Smooth muscle cell (in vitro differentiated cells): ENCODE data around the gene GPR119. TPM values are rescaled to one million over a fixed set of nuclear protein-coding genes. Genes with fewer than 3 reads are reported as not detected.

Experiments
- DNase-seq: peaks from one replicate; lab custom pipeline; 2025; ENCODE audit not compliant: unreplicated experiment; lab: John Stamatoyannopoulos, UW
- H2AFZ ChIP-seq: fragments of 200-600 bp; sonication (generic); 2 replicates; pipeline ENCODE4 v1.6.0; 2016; ENCODE audit warnings: antibody characterized with exemption, low read depth, mild to moderate bottlenecking
- H3F3A ChIP-seq: fragments of 200-600 bp; sonication (generic); 2 replicates; pipeline ENCODE4 v1.6.0; 2017; ENCODE audit warnings: antibody characterized with exemption, low read depth
- H3K27ac ChIP-seq: fragments of 200-600 bp; sonication (generic); 2 replicates; pipeline ENCODE4 v1.5.1; 2016; ENCODE audit warnings: low read depth, mild to moderate bottlenecking
- H3K27me3 ChIP-seq: fragments of 200-600 bp; sonication (generic); 2 replicates; pipeline ENCODE4 v1.6.1; 2016; ENCODE audit warnings: low read depth, mild to moderate bottlenecking
- H3K36me3 ChIP-seq: fragments of 200-600 bp; sonication (generic); 2 replicates; pipeline ENCODE4 v1.5.1; 2016; ENCODE audit warnings: low read depth
- H3K4me1 ChIP-seq: fragments of 200-600 bp; sonication (generic); 2 replicates; pipeline ENCODE4 v1.5.1; 2016; ENCODE audit warnings: low read depth
- H3K4me2 ChIP-seq: fragments of 200-600 bp; sonication (generic); 2 replicates; pipeline ENCODE4 v1.6.0; 2016; ENCODE audit warnings: mild to moderate bottlenecking
- H3K4me3 ChIP-seq: fragments of 200-600 bp; sonication (generic); 2 replicates; pipeline ENCODE4 v1.5.1; 2016; ENCODE audit warnings: mild to moderate bottlenecking
- H3K79me2 ChIP-seq: fragments of 200-600 bp; sonication (generic); 2 replicates; pipeline ENCODE4 v1.6.0; 2016; ENCODE audit warnings: low read depth, mild to moderate bottlenecking
- H3K9ac ChIP-seq: fragments of 200-600 bp; sonication (generic); 2 replicates; pipeline ENCODE4 v1.6.0; 2016; ENCODE audit warnings: low read depth
- H3K9me3 ChIP-seq: fragments of 200-600 bp; sonication (generic); replicated peaks from 2 replicates; pipeline ENCODE4 v1.5.1; 2016; ENCODE audit warnings: low read depth
- H4K20me1 ChIP-seq: fragments of 200-600 bp; sonication (generic); 2 replicates; pipeline ENCODE4 v1.6.0; 2016; ENCODE audit warnings: low read depth
- CTCF ChIP-seq: fragments of 200-600 bp; sonication (generic); IDR thresholded peaks from 2 replicates; pipeline ENCODE4 v1.5.1; 2017; ENCODE audit warnings: borderline replicate concordance, mild to moderate bottlenecking, antibody characterized with exemption; ENCODE audit not compliant: insufficient read depth, poor library complexity, severe bottlenecking
- WGBS: methylation state at CpG from one replicate; pipeline ENCODE4 v1.1.7; 2016; ENCODE audit warnings: low lambda C conversion rate; 5-methylcytosine and 5-hydroxymethylcytosine counted together
- polyA plus RNA-seq: library from polyadenylated mRNA; unstranded; fragments of >200 nt; fragmentation: Nextera tagmentation; extraction: Ambion mirVana; gene quantifications from 2 replicates; pipeline ENCODE4 v1.2.1, GENCODE V29; 2016
- total RNA-seq: library from RNA; depleted of rRNA; stranded (reverse); fragments of >200 nt; gene quantifications from 2 replicates; pipeline ENCODE4 v1.2.3, GENCODE V29; 2014

GPR119 gene
- total and polyA plus RNA-seq, 2 experiments from 2014 or later = not detected

GRCh38 chrX:130401415-130402207, 16.1 kb upstream of the GPR119 start, which contains the start of gene RBMX2:
RBMX2 (plus strand) TSS chrX:130401987; CDS start chrX:130402033, 46 bp downstream.
- Histone ChIP-seq H2AFZ (peak within 1 kb of the TSS; percentile 56), H3K4me2 (peak within 1 kb of the TSS; percentile 80), H4K20me1 (no peaks in the 10 kb centered on the region), H3K27me3 (peaks cover under 1% of the 10 kb centered on the region), H3K4me1 (no peaks in the 10 kb centered on the region), H3K4me3 (peak within 1 kb of the TSS; percentile 76), H3K27ac (peak within 1 kb of the TSS; percentile 17), H3K9ac (peak within 1 kb of the TSS; percentile 69), H3K9me3 (no peaks in the 10 kb centered on the region), H3F3A (no peaks in the 10 kb centered on the region), H3K36me3 (no peaks in the 10 kb centered on the region), H3K79me2 (peaks cover 12% of the 10 kb centered on the region)
- DNase-seq = peak; percentile 6
- no peak for TF ChIP-seq CTCF
- 42% methylated on average over 40 of the region's 47 CpGs for WGBS

DNA sequence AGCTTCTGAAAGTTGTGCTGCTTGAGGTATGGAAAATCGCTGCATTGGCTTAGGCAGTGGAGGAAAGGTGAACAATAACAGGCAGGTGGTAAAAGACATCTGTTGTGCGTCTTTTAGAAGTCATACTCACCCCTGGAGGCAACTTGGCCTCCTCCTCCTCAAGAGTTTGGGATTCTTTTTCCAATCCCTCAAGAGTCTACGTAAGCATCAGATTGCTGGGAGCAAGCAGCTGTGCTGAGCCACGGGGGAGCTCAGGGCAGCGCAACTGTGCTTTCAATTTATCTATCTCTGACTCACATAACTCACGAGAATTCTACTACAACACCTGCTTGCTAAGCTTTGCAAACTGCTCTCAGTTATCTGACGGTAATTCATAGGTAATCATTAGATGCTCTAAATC, 9.9 kb upstream of the GPR119 start:
- Histone ChIP-seq H3F3A (no peaks in the 10 kb centered on the region), H2AFZ (no peak overlapping the region), H3K27ac (no peak overlapping the region), H3K79me2 (no peaks in the 10 kb centered on the region), H3K9ac (no peak overlapping the region), H4K20me1 (no peaks in the 10 kb centered on the region), H3K9me3 (no peaks in the 10 kb centered on the region), H3K4me1 (no peaks in the 10 kb centered on the region), H3K27me3 (peaks cover 16% of the 10 kb centered on the region), H3K4me2 (no peak overlapping the region), H3K4me3 (no peak overlapping the region), H3K36me3 (no peaks in the 10 kb centered on the region)
- TF ChIP-seq CTCF = no peak
- no peak for DNase-seq
- 67% methylated on average over 7 of the region's 7 CpGs for WGBS

DNA sequence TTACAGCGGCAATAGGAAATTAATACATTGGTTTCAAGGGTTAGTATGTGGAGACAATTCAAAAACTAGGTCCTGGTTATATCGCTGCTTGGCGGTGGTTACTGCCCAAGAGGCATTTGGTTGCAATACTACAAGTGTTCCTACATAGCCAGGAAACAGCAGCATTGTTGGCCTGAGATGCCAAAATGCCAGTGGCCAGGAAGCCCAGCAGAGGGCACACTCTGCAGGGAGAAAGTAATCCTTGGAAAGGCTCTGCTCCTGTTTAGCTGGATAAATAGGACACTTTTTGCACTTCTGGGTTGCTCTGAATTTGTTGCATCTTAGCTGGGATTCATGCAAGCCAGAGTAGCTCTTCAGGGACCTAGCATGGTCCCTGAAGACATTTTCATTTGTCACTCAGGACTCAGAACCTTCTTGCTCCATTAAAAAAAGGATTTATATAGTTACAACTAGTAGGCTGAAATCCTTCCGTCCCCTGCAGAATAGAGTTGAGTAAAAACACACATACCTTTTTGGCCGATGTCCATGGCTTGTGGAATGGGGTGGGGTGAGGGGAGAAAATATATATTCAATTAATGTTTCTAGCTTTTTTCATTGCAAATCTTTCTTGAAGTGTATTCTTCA, 8.1 kb upstream of the GPR119 start:
- Histone ChIP-seq H3K4me2 (no peak overlapping the region), H3K9me3 (no peaks in the 10 kb centered on the region), H3K4me3 (no peak overlapping the region), H4K20me1 (no peaks in the 10 kb centered on the region), H3K36me3 (no peaks in the 10 kb centered on the region), H3K4me1 (no peaks in the 10 kb centered on the region), H3K9ac (no peak overlapping the region), H3K27me3 (peaks cover 16% of the 10 kb centered on the region), H2AFZ (no peak overlapping the region), H3F3A (no peaks in the 10 kb centered on the region), H3K79me2 (no peaks in the 10 kb centered on the region), H3K27ac (no peak overlapping the region)
- 59% methylated on average over 5 of the region's 5 CpGs for WGBS
- TF ChIP-seq CTCF = peak; percentile 48
- no peak for DNase-seq
